ENCODE data around the gene C6orf120. TPM values are rescaled to one million over a fixed set of nuclear protein-coding genes. Genes with fewer than 3 reads are reported as not detected.
A peak's percentile ranks its signal among the peaks of the same experiment; 100 is the strongest.

The C6orf120 gene
- total and polyA plus RNA-seq, 9 of the 15 experiments (the other 6 are each of a cell fraction or from before 2014, with no cell fraction given), result 7.7 to 44.9 (median 34.8) TPM

GRCh38 chr6:169751242-169752073 lies 49.5 kb downstream of the C6orf120 start, which contains the start of the genes DYNLT2 and ERMARD (continued):
- no peak for TF ChIP-seq ZBTB8A (IDR thresholded peaks at IDR 0.05; ENCODE audit: partially characterized antibody)
- no peak for TF ChIP-seq TFE3 (CRISPR knock-in tag; IDR thresholded peaks at IDR 0.05)
- TF ChIP-seq RBM22 (IDR thresholded peaks at IDR 0.05; ENCODE audit: low read depth, low read length, poor library complexity, severe bottlenecking), result peak; percentile 83
- TF ChIP-seq FIP1L1 (IDR thresholded peaks at IDR 0.05; ENCODE audit: low read depth, low read length, poor library complexity, severe bottlenecking), result peak; percentile 96
- no peak for TF ChIP-seq ZNF584 (CRISPR knock-in tag; IDR thresholded peaks at IDR 0.05; ENCODE audit: low read depth)
- no peak for TF ChIP-seq PTBP1 (IDR thresholded peaks at IDR 0.05; ENCODE audit: low read depth, low read length)
- no peak for TF ChIP-seq MXD1 (CRISPR knock-in tag; IDR thresholded peaks at IDR 0.05; ENCODE audit: borderline replicate concordance, poor library complexity, severe bottlenecking)
- TF ChIP-seq TRIM25 (IDR thresholded peaks at IDR 0.05; ENCODE audit: borderline replicate concordance), result no peak
- TF ChIP-seq LCOR (CRISPR knock-in tag; IDR thresholded peaks at IDR 0.05), result peak; percentile 80
- TF ChIP-seq RBM14 (IDR thresholded peaks at IDR 0.05; ENCODE audit: borderline replicate concordance, insufficient read depth, low read depth, low read length), result 0 out of 2 replicates have a peak, but pooled peaks have one; percentile 43
- peak; percentile 99 for TF ChIP-seq CREB1 (IDR thresholded peaks at IDR 0.05)
- peak; percentile 100 for TF ChIP-seq CREB1 (CRISPR knock-in tag; IDR thresholded peaks at IDR 0.05)
- TF ChIP-seq POLR2A (conservative IDR thresholded peaks at IDR 0.05), result peak; percentile 98
- peak; percentile 51; the same call in 1 of the 2 replicates for TF ChIP-seq STAG1 (CRISPR knock-in tag; IDR thresholded peaks at IDR 0.05; ENCODE audit: borderline replicate concordance)
- TF ChIP-seq ZNF830 (CRISPR knock-in tag; IDR thresholded peaks at IDR 0.05), result peak; percentile 95
- no peak for TF ChIP-seq HINFP (tag; conservative IDR thresholded peaks at IDR 0.05; ENCODE audit: low read depth)
- TF ChIP-seq KDM1A (IDR thresholded peaks at IDR 0.05), result no peak
- TF ChIP-seq MLX (CRISPR knock-in tag; conservative IDR thresholded peaks at IDR 0.05), result 0 out of 4 replicates have a peak, but pooled peaks of 1 of the 2 experiments have one; percentile 63

Data from K562 (cell line).